Stomach (tissue), 9 donors: Measurements from ENCODE around the gene MATN4. TPM values are rescaled to one million over a fixed set of nuclear protein-coding genes. Genes with fewer than 3 reads are reported as not detected.
"Not testable (repeated sequence)": the region's sequence is repeated elsewhere in the genome, so short reads cannot be mapped to it uniquely, and the experiment has no call there.

Experiments used
- DNase-seq, 2 donors: peaks; one replicate each; pipeline versions ENCODE4 v3.0.0 to v3.0.0-alpha.2; 2013 to 2019
- H3K27ac ChIP-seq, 5 donors: fragments of 200-600 bp in 4 of 5; sonication (generic) in 4 of 5; one replicate each; pipeline ENCODE4 v1.5.1; 2013 to 2019; ENCODE audit warnings: mild to moderate bottlenecking in 1 of 5, moderate library complexity in 1 of 5
- H3K27me3 ChIP-seq, 3 donors: fragments of 200-600 bp; sonication (generic); one replicate each; pipeline ENCODE4 v1.5.1; 2017 to 2019; ENCODE audit warnings: mixed run types in 1 of 3
- H3K36me3 ChIP-seq, 4 donors: fragments of 200-600 bp; sonication (generic); 1 replicate in 3 of 4; 2 replicates in 1 of 4; pipeline ENCODE4 v1.5.1; 2016 to 2019
- H3K4me1 ChIP-seq, 4 donors: fragments of 200-600 bp; sonication (generic); one replicate each; pipeline ENCODE4 v1.5.1; 2016 to 2019
- H3K4me3 ChIP-seq, 4 donors: fragments of 200-600 bp; sonication (generic) in 3 of 4; one replicate each; pipeline ENCODE4 v1.5.1; 2016 to 2019; ENCODE audit warnings: mild to moderate bottlenecking in 1 of 4
- H3K9me3 ChIP-seq, 4 donors: fragments of 200-600 bp; sonication (generic); one replicate each; pipeline ENCODE4 v1.5.1; 2016 to 2019
- CTCF ChIP-seq, 7 experiments: fragments of 450-650 bp in 4 of 7; fragments of 200-600 bp in 3 of 7; sonication (generic) in 3 of 7; IDR thresholded peaks; one replicate each; pipeline ENCODE4 v1.5.1; 2016 to 2019; ENCODE audit warnings: antibody characterized with exemption in 7 of 7, control low read depth in 2 of 7, mild to moderate bottlenecking in 1 of 7
- EP300 ChIP-seq: sonication (generic); formaldehyde crosslinking; IDR thresholded peaks from one replicate; pipeline ENCODE4 v1.6.1; 2017; ENCODE audit warnings: antibody characterized with exemption
- POLR2A ChIP-seq, 4 donors: fragments of 450-650 bp; IDR thresholded peaks; one replicate each; pipeline ENCODE4 v1.6.1; 2016; ENCODE audit warnings: antibody characterized with exemption in 4 of 4, control low read depth in 2 of 4, mild to moderate bottlenecking in 1 of 4, moderate library complexity in 1 of 4
- POLR2AphosphoS5 ChIP-seq, 3 donors: sonication (generic); formaldehyde crosslinking; IDR thresholded peaks; one replicate each; pipeline ENCODE4 v1.6.1; 2016; ENCODE audit warnings: antibody characterized with exemption in 3 of 3
- WGBS, 5 donors: extraction: QIAGEN DNeasy Blood & Tissue Kit in 3 of 5; methylation state at CpG; one replicate each; pipeline versions ENCODE4 v1.1.5 to v1.1.7; 2013 to 2018; 5-methylcytosine and 5-hydroxymethylcytosine counted together
- intact Hi-C: fragments of 100-400 bp; cut with DNase I; formaldehyde crosslinking; loops from one replicate; pipeline ENCODE4 v1.15.1; 2023; ENCODE audit warnings: low total_unique reads
- polyA plus RNA-seq, 3 donors: library from polyadenylated mRNA; stranded (reverse); fragments of 200-250 nt; gene quantifications; one replicate each; pipeline ENCODE4 v1.2.3, GENCODE V29; 2013
- total RNA-seq, 5 donors: library from RNA; depleted of rRNA; stranded (reverse); fragments of >200 nt; gene quantifications; one replicate each; pipeline versions ENCODE4 v1.1.0 to v1.2.3, GENCODE V29; 2014 to 2016
- donor health status: healthy with polysubstance abuse.
- donor health status: Bipolar disorder and iron deficiency.
- donor health status: healthy.

The MATN4 gene
- total and polyA plus RNA-seq, 8 donors, result 0.25 to 0.37 (median 0.30) TPM; not detected in 5

- Histone ChIP-seq H3K36me3 (no peaks in the 10 kb centered on the region), H3K9me3 (no peaks in the 10 kb centered on the region), H3K27me3 (no peaks in the 10 kb centered on the region), H3K4me3 (no peak overlapping the region), H3K4me1 (peaks cover 13 to 34% (median 23%) of the 10 kb centered on the region in 4 donors), H3K27ac (peak overlapping the region in 2 of 5 donors; percentile 61 to 95)
- intact Hi-C loops, result no loop called here
- WGBS, 5 donors, result 81 to 100% (median 91%) methylated on average over 1 of the region's 1 CpG
- DNase-seq, result no peak
- TF ChIP-seq POLR2A (IDR thresholded peaks at IDR 0.05) (no peak), EP300 (no peak), CTCF (IDR thresholded peaks at IDR 0.05) (no peak), POLR2AphosphoS5 (IDR thresholded peaks at IDR 0.05) (no peak)
These were observed 45.6 kb upstream of the MATN4 start for GRCh38 chr20:45353746-45354145.

- no peak overlapping the region for H3K27ac ChIP-seq
- TF ChIP-seq CTCF (IDR thresholded peaks at IDR 0.05) (no peak), EP300 (no peak), POLR2A (IDR thresholded peaks at IDR 0.05) (no peak), POLR2AphosphoS5 (IDR thresholded peaks at IDR 0.05) (no peak)
- H3K36me3 ChIP-seq, result no peaks in the 10 kb centered on the region
- no peak overlapping the region for H3K4me3 ChIP-seq
- no peaks in the 10 kb centered on the region for H3K9me3 ChIP-seq
- intact Hi-C loops, result no loop called here
- peaks cover 4 to 28% (median 18%) of the 10 kb centered on the region in 4 donors for H3K4me1 ChIP-seq
- no peak for DNase-seq
- H3K27me3 ChIP-seq, result peaks cover 0 to 3% (median 0%) of the 10 kb centered on the region in 3 donors
- WGBS, 5 donors, result 86 to 91% (median 89%) methylated on average over 3 of the region's 3 CpGs
These were observed 44.6 kb upstream of the MATN4 start for GRCh38 chr20:45352729-45353128.

- intact Hi-C loops, H3K27ac ChIP-seq, H3K4me3 ChIP-seq, H3K9me3 ChIP-seq, H3K27me3 ChIP-seq, H3K36me3 ChIP-seq, DNase-seq: not testable (repeated sequence)
- 92 to 97% (median 95%) methylated on average over 10 of the region's 10 CpGs for WGBS, 5 donors
- peaks cover 15 to 37% (median 21%) of the 10 kb centered on the region in 4 donors for H3K4me1 ChIP-seq
These were observed 42.7 kb upstream of the MATN4 start for GRCh38 chr20:45350795-45351194.

DNA sequence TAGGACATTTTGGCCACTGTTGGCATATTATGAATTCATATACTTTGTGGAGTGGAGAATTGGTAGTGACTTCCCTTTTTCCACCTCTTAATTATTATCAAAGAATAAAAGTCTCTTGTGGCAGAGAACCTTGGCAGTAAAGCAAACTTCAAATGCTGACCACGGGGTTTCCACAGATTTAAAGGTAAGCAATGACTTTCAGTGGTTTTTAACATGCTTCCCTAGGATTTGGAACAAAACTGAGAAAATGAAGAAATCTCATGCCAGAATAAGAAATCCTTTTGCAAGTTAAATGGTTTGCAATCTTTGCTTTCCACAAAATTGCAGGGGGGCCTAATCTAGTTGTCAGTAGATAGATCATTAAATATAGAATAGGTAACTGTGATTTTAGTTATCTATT is 42.1 kb upstream of the MATN4 start:
- no peak for TF ChIP-seq CTCF (IDR thresholded peaks at IDR 0.05)
- no peak for TF ChIP-seq EP300
- no peak for TF ChIP-seq POLR2A (IDR thresholded peaks at IDR 0.05)
- no peak for TF ChIP-seq POLR2AphosphoS5 (IDR thresholded peaks at IDR 0.05)
- 20 to 41% (median 32%) methylated on average over 1 of the region's 1 CpG for WGBS, 5 donors
- Histone ChIP-seq H3K27me3 (peaks cover 0 to 7% (median 0%) of the 10 kb centered on the region in 3 donors), H3K4me1 (peaks cover 18 to 43% (median 25%) of the 10 kb centered on the region in 4 donors), H3K4me3 (no peak overlapping the region), H3K36me3 (no peaks in the 10 kb centered on the region), H3K27ac (peak overlapping the region in 1 of 5 donors; percentile 95), H3K9me3 (no peaks in the 10 kb centered on the region)
- no peak for DNase-seq
- intact Hi-C loops, result no loop called here

DNA sequence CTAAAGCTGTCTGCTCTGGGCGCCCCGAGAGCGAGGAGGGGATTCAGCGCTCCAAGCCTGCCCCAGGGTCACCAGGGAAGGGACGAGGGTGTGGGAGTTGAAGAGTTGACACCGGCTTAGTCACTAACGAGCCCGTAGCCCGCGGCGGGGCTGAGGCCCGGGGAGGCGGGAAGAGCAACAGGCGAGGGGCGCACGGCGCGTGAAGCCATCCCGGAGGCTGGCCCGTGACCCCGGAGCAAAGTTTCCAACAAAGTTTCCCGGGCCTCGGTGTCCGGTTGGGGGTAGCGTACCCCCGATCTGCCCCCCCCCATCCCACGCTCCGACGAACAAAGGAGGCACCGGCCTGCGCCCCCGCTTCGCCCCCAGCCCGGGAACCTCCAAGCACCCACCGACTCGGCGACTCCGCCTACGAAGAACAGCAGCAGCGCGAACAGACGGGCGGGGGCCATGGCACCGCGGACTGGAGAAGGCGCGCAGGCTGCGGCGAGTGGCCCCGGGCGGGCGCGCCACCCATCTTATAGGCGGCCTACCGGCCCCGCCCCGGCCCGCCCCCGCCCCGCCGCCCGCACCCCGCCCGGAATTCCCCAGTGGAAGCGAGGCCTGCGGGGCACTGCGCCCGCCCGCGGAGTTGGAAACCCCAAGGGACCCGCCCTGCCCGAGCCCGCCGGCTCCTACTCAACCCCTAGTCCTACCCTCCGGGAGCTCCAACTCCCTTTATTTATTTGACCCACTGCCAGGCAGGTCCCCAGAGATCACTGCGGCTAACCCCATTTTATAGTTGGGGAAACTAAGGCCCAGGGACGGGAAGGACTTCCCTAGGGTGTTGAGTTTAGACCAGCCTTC is 40.1 kb upstream of the MATN4 start, which contains the start of gene SDC4:
Gene SDC4, minus strand, starts transcription at position 489 of the 843 bp plus-strand sequence. Its CDS starts 40 bp downstream, at position 449.
- WGBS, 5 donors, result 1 to 5% (median 1%) methylated on average over 15 to 77 of the region's 77 CpGs
- DNase-seq, result peak; percentile 80 to 85
- Histone ChIP-seq H3K9me3 (no peaks in the 10 kb centered on the region), H3K4me3 (peak within 1 kb of the TSS; percentile 68 to 74 (median 70)), H3K27me3 (peaks cover 0 to 7% (median 0%) of the 10 kb centered on the region in 3 donors), H3K4me1 (peaks cover 38 to 57% (median 44%) of the 10 kb centered on the region in 4 donors), H3K27ac (peak within 1 kb of the TSS; percentile 91 to 97 (median 95)), H3K36me3 (no peaks in the 10 kb centered on the region)
- intact Hi-C loops, result no loop called here
- peak; percentile 38 to 100 (median 99) for TF ChIP-seq POLR2AphosphoS5 (IDR thresholded peaks at IDR 0.05)
- TF ChIP-seq POLR2A (IDR thresholded peaks at IDR 0.05), result peak in 2 of 4 donors; percentile 70 to 88
- no peak for TF ChIP-seq CTCF (IDR thresholded peaks at IDR 0.05)
- no peak for TF ChIP-seq EP300
